Stimulated activated CD8-positive, alpha-beta memory T cell treated with anti-CD3 and anti-CD28 coated beads, Interleukin-12 subunit alpha, Interleukin-12 subunit beta, amount 100 ng/mL, for 24 hours (primary cell): ENCODE results near the gene MRPL20.

Source experiments
- DNase-seq: peaks from one replicate; pipeline ENCODE4 v3.0.0-alpha.2; 2020; ENCODE audit errors: extremely low read depth

MRPL20 gene

DNA sequence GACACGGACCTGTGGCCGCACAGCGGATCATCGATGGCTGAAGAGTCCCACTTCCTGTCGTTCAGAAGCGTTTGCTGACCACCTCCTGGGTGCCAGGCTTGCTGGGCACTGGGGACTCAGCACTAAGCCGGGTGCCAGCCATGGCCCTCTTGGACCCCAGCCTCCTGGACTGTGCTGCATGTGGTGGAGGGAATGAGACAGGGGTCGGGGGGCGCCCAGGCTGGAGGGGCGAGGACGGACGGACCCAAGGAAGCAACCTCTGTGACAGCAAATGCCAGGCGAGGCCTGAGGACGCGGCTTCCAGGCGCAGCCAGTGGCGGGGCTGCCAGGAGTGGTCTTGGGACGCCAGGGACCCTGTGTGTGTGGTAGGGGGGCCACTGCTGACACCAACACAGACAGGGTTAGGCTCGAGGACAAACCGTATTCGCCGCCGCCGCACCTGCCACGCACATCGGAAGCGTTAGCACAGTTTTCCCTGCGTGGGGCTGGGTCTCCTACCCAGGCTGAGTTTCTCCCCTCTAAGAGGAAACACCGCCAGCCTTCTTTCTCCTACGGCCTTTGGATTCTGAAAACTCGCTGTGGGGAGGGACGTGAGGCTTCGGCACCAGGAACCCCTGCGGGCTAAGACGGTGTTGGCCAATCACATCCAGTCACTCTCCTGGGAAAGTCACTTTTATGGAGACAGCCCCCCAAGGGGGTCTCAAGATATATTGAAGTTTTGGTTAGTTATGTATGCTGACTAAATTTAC is 45.7 kb downstream of the MRPL20 start:
- DNase-seq = no peak

- DNase-seq = no peak
Observed at GRCh38 chr1:1360506-1361169, 46.5 kb downstream of the MRPL20 start.

DNA sequence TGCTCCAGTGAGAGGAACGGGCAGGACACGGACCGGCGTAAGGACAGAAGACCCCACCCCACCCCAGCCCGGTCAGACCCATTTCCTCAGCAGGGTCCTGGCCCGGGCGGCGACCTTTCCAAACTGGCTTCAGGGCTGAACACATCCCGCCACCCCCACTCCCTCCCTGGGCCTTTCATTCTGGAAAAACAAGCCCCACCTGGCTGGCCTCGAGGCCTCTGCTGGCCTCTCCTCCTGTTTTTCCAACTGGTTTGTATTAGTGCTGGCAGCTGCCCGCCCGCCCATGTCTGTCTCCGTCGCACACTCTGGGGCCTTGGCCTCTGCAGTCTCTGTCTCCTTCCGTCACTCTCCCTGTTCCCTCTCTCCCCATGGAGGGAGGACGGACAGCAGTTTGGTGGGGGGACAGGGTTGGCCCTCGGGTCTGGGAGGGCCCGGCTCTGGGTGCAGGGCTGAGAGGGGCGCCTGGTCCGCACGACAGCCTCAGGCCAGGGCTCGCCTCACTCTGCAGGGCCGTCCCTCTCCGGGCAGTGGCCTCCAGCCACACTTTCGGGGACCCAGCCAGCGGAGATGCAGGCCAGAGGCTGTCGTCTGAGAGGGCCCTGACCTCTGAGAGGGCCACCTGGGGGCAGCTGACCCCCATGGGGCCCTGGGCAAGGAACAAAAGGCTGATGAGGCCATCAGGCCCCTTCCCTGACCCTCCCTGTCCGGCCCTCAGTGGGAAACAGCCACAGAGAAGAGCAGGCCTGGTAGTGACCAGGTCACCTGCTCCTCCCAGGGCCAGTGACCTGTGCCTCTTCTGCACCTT is 47.2 kb downstream of the MRPL20 start:
- DNase-seq = no peak

DNA sequence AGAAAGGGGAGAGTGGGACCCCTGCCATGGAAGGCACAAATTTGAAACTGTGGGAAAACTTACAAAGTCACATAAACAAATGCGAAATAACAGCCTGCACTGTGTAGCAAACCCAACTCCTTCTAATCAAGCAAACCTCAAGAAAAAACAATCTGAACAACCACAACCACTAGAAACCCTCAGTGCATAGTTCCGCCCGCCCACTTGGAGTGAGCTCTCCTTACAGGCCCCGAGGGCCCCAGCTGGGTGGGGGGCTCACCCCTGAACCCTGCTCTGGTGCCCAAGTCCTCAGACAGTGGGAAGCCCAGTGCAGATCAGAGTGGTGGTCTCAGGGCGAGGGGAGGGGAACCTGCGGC is 47.8 kb downstream of the MRPL20 start:
- DNase-seq = no peak

GRCh38 chr1:1358433-1359271 is 48.4 kb downstream of the MRPL20 start, which contains the start of gene MXRA8:
Gene MXRA8, minus strand, starts transcription at chr1:1358555. Its CDS starts 51 bp downstream, at chr1:1358504.
- DNase-seq = no peak

DNA sequence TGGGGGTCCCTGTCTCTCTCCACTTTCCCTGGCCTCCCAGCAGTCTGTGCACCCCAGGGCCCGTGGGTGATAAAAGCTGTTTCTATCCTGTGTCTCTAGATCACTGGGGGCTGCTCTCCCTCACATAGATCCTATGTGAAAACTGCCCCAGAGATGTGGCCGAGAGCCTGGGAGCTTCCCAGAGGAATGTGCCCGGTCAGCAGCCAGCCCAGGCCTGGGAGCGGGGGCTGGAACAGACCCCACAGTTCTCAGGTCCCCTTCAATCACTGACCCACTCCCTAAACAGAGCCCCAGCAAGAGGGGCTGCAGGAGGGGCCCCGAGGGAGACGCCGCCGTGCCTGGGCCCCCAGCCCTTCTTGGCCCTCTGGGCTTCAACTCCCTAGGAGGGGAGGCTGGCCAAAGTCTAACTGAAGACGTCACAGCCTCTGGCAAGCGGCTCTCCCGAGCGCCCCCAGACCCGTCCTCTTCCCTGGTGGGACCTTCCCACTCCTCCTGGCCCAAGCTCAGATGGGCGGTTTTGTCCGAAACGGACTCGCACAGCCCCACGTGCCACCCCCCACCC is 49.1 kb downstream of the MRPL20 start:
- DNase-seq = no peak

- no peak for DNase-seq
Observed at GRCh38 chr1:1356796-1357401, 50.2 kb downstream of the MRPL20 start.

DNA sequence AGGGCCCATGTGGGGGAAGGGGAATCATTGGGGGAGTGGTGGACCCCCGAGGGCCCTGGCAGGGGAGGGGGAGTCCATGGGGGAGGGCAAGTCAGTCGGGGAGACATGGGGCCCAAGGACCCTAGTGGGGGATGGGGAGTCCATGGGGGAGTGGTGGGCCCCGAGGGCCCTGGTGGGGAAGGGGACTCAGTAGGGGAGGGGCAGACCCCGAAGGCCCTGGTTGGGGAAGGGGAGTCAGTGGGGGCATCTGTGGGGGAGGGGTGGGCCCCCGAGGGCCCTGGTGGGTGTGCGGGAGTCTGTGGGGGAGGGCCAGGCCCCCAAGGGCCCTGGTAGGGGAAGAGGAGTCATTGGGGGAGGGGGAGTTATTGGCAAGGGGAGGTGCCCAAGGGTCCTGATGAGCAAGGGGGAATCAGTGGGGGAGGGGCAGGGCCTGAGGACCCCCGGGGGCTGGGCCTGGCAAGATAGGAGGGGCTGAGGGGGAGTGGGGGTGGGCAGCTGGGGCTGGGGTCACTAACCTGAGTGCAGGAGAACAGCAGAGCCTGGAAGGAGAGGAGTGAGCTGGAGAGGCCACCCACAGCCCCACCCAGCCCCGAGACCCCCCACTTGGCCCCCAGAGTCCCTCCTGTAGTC is 50.8 kb downstream of the MRPL20 start:
- DNase-seq = no peak

DNA sequence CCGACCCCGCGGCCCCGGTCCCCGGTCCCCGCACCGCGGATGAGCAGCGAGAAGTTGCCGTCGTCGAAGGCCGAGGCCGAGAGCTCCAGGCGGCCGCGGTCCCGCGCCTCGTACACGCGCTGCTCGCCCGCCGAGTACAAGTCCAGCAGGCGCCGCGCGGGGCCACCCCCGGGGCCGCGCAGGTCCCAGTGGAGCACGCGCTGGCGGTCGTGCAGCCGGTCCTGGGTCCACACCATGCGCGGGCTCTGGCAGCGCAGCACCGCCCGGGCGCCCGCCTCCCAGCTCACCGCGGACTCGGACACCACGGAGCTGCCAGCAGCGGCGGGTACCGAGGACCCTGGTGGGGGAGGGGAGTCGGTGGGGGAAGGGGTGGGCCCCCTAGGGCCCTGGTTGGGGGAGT is 51.7 kb downstream of the MRPL20 start:
- DNase-seq = no peak

DNA sequence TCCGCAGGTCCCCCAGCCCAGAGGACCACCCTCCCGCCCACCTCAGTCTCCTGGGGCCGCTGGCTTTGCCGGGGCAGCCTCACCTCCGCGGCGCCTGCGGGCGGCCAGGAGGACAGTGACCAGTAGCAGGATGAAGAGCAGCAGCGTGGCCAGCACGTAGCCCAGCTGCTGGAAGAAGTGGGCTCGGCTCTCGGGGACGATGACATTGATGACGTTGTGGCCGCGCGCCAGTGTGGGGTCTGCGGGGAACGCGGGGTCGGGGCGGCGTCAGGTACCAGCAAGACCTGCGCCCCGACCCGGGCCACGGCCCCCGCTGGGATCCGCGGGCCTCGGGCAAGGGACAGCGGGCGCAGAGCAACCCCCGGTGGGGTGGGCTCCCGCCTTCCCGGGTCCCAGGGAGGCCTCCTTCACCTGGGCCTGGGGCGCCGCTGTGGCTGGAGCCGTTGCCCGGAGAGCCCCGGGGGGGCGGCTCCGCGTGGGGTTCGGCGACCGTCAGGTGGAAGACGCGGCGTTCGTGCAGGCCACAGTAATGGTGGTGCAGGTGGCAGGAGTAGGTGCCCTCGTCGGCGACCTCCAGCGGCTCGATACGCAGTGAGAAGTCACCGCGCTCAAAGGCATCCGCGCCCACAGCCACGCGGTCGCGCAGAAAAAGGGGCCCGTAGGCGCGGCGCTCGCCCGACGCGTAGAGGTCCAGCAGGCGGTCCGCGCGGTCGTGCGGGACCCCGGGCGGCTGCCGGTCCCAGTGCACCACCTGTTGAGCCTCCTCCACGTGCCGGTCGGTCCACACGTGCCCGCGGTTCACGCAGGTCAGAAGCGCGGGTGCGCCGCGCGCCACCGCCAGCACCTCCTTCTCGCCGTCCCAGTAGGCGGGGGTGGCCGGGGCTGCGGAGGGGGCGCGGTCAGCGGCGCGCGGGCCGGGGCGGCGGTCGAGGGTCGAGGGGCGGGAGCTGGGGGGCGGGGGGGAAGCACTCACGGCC is 52.5 kb downstream of the MRPL20 start:
- DNase-seq = no peak

- no peak for DNase-seq
Observed at GRCh38 chr1:1353389-1354151, 53.5 kb downstream of the MRPL20 start.

DNA sequence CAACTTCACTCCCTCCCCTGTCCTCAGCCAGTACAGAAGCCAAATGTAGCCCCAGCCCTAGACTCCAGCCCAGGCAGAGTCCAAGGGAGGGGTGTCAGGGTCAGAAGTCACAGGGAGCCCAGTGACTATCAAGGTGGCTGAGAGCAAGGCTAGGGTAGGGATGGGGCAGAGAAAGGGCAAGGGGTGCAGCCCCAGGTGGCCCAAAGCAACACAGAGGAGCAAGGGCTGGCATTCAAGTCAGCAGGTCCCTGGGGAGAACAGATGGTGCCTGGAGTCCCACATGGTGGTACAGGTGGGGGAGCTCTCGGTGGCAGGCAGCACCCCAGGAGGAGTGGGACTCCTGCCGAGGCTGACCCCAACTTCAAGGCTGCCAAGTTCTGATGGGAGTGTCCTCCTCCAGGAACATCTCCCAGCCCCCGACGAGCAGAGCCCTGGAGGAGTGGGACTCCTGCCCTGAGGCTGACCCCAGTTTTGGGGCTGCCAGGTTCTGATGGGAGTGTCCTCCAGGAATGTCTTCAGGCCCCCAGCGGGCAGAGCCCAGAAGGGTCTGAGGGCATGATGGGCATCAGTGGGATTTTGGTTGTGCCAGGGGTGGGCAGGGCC is 54.2 kb downstream of the MRPL20 start:
- no peak for DNase-seq
